Panc1 (cell line): ENCODE measurements around the gene SPEG. TPM values are rescaled to one million over a fixed set of nuclear protein-coding genes. Genes with fewer than 3 reads are reported as not detected.

Source experiments
- ATAC-seq: fragments of 200-7000 bp; cut with Tn5 transposase; 2 replicates; pipeline ENCODE4 v1.9.1; 2020; ENCODE audit warnings: mild to moderate bottlenecking, moderate library complexity
- BruUV-seq: library from RNA; stranded (reverse); fragments of 400-500 nt; replicated peaks from 2 replicates; lab custom pipeline; 2021; lab: Mats Ljungman, UMichigan
- CTCF ChIA-PET: fragments of 300-600 bp; sonication (Branson Sonifier 250); formaldehyde crosslinking; loops from one replicate; lab custom pipeline; 2022; ENCODE audit warnings: antibody characterized with exemption; lab: Charles Lee
- POLR2A ChIA-PET: fragments of 300-600 bp; sonication (Branson Sonifier 250); formaldehyde crosslinking; loops from one replicate; lab custom pipeline; 2022; ENCODE audit warnings: antibody characterized with exemption; lab: Charles Lee
- DNase-seq: peaks from one replicate; pipeline ENCODE4 v3.0.0-alpha.2; 2010; ENCODE audit warnings: low read depth, low spot score
- H3K27ac ChIP-seq: 2 replicates; pipeline ENCODE4 v1.5.1; 2011; ENCODE audit warnings: mild to moderate bottlenecking, low read length, inconsistent platforms
- H3K27me3 ChIP-seq: fragments of 200-500 bp; sonication (Bioruptor generic); 2 replicates; pipeline ENCODE4 v1.6.0; 2014; ENCODE audit warnings: low read length, inconsistent platforms; ENCODE audit not compliant: control insufficient read depth, insufficient read depth
- H3K36me3 ChIP-seq: fragments of 200-500 bp; sonication (Bioruptor generic); 2 replicates; pipeline ENCODE4 v1.5.1; 2014; ENCODE audit warnings: inconsistent platforms, mild to moderate bottlenecking, low read length, moderate library complexity; ENCODE audit not compliant: control insufficient read depth, insufficient read depth
- H3K4me1 ChIP-seq: 2 replicates; pipeline ENCODE4 v1.5.1; 2011; ENCODE audit warnings: inconsistent platforms, mild to moderate bottlenecking, low read length, moderate library complexity; ENCODE audit not compliant: control insufficient read depth, insufficient read depth
- H3K4me3 ChIP-seq, 2 experiments: 2 replicates each; pipeline ENCODE4 v1.5.1; 2011 to 2012; ENCODE audit warnings: low read depth in 2 of 2, low read length in 2 of 2, mild to moderate bottlenecking in 2 of 2, inconsistent platforms in 1 of 2, moderate library complexity in 1 of 2
- H3K9me3 ChIP-seq: fragments of 200-500 bp; sonication (Bioruptor generic); 2 replicates; pipeline ENCODE4 v1.5.1; 2014; ENCODE audit warnings: low read depth, mild to moderate bottlenecking, inconsistent platforms, low read length, moderate library complexity; ENCODE audit not compliant: control insufficient read depth, insufficient read depth
- CTCF ChIP-seq: fragments of 450-650 bp; IDR thresholded peaks from 2 replicates; pipeline ENCODE4 v1.5.1; 2017; ENCODE audit warnings: mild to moderate bottlenecking
- POLR2AphosphoS5 ChIP-seq: IDR thresholded peaks from 2 replicates; pipeline ENCODE4 v1.6.1; 2012; ENCODE audit warnings: mild to moderate bottlenecking, low read depth, low read length, moderate library complexity
- REST ChIP-seq, 2 experiments: IDR thresholded peaks; 2 replicates each; pipeline ENCODE4 v1.6.1; 2011 to 2012; ENCODE audit warnings: low read depth in 2 of 2, control low read depth in 1 of 2, low read length in 1 of 2, mild to moderate bottlenecking in 1 of 2, moderate library complexity in 1 of 2; ENCODE audit not compliant: insufficient read depth in 1 of 2
- SIN3A ChIP-seq: IDR thresholded peaks from 2 replicates; pipeline ENCODE4 v1.6.1; 2012; ENCODE audit warnings: low read depth, mild to moderate bottlenecking, low read length, moderate library complexity, borderline replicate concordance; ENCODE audit not compliant: insufficient read depth
- TCF7L2 ChIP-seq: IDR thresholded peaks from 2 replicates; pipeline ENCODE4 v1.6.1; 2011; ENCODE audit warnings: mild to moderate bottlenecking, low read depth, low read length, inconsistent platforms
- in situ Hi-C: cut with HindIII; loops from 2 replicates; pipeline ENCODE4 v1.10.0; 2016; ENCODE audit warnings: low sequenced_read_pairs, low pct_unique_long_range_greater_than_20kb
- intact Hi-C: fragments of 100-400 bp; cut with micrococcal nuclease; formaldehyde crosslinking; loops from one replicate; pipeline ENCODE4 v1.10.0; 2022; ENCODE audit not compliant: unreplicated experiment
- total RNA-seq: library from RNA; stranded (reverse); gene quantifications from one replicate; pipeline ENCODE4 v1.2.1, GENCODE V29; 2021; ENCODE audit not compliant: unreplicated experiment

The SPEG gene
- total RNA-seq, 1 experiment from 2014 or later: 3.4 TPM

GRCh38 chr2:219498280-219499057, 63.8 kb downstream of the SPEG start, which contains the start of gene GMPPA:
GMPPA (plus strand) TSS chr2:219498891; CDS start chr2:219499976, 1,085 bp downstream.
- Histone ChIP-seq H3K4me3 (peak within 1 kb of the TSS; percentile 71 to 95), H3K27me3 (no peaks in the 10 kb centered on the region), H3K27ac (peak within 1 kb of the TSS; percentile 96), H3K36me3 (peaks cover 3% of the 10 kb centered on the region; the same call in 1 of the 2 replicates), H3K9me3 (no peaks in the 10 kb centered on the region), H3K4me1 (peaks cover 15% of the 10 kb centered on the region)
- ATAC-seq (peak; percentile 94), DNase-seq (peak; percentile 98)
- TSS peak; percentile 76 for BruUV-seq
- in situ Hi-C loops (no loop called here), intact Hi-C loops (no loop called here)
- ChIA-PET CTCF (interaction anchor here (0.6 to 3.0 kb wide), 5 partner anchors 11 to 79 kb away, joined by 5 to 27 read pairs (median 10); no protein-coding TSS in a partner anchor), POLR2A (interaction anchor here (0.6 to 0.9 kb wide), 2 partner anchors 8 to 111 kb away, joined by 3 to 5 read pairs; partner anchors contain the start of gene DNPEP)
- TF ChIP-seq TCF7L2 (no peak), POLR2AphosphoS5 (peak; percentile 90), SIN3A (peak; percentile 78), REST (IDR thresholded peaks at IDR 0.05; ENCODE audit: insufficient read depth in 1 of 2, low read depth in 2 of 2, low read length in 1 of 2) (no peak; a peak in 1 of 4 replicates)

- ATAC-seq (no peak), DNase-seq (no peak)
- POLR2A ChIA-PET: interaction anchor here (0.6 to 0.9 kb wide), 2 partner anchors 8 to 111 kb away, joined by 3 to 5 read pairs; partner anchors contain the start of gene DNPEP
- Histone ChIP-seq H3K9me3 (no peaks in the 10 kb centered on the region), H3K36me3 (peaks cover 3% of the 10 kb centered on the region; the same call in 1 of the 2 replicates), H3K4me3 (peak overlapping the region; percentile 71 to 95), H3K27ac (peak overlapping the region; percentile 96), H3K27me3 (no peaks in the 10 kb centered on the region), H3K4me1 (peaks cover 15% of the 10 kb centered on the region)
- CTCF ChIA-PET: interaction anchor here (0.6 to 3.0 kb wide), 5 partner anchors 11 to 79 kb away, joined by 5 to 27 read pairs (median 10); no protein-coding TSS in a partner anchor
- intact Hi-C loops (no loop called here), in situ Hi-C loops (no loop called here)
- BruUV-seq: TSS peak; percentile 97
- no peak for TF ChIP-seq CTCF
- TF ChIP-seq REST (IDR thresholded peaks at IDR 0.05; ENCODE audit: insufficient read depth in 1 of 2, low read depth in 2 of 2, low read length in 1 of 2): no peak
- TF ChIP-seq TCF7L2: no peak
- TF ChIP-seq SIN3A: 0 out of 2 replicates have a peak, but pooled peaks have one; percentile 1
Measured at GRCh38 chr2:219499058-219499307, 64.3 kb downstream of the SPEG start.
